ENCODE results near the gene AHCY. TPM values are rescaled to one million over a fixed set of nuclear protein-coding genes. Genes with fewer than 3 reads are reported as not detected.

The AHCY gene
- total RNA-seq, 1 donor from 2014 or later = 69.5 TPM

DNA sequence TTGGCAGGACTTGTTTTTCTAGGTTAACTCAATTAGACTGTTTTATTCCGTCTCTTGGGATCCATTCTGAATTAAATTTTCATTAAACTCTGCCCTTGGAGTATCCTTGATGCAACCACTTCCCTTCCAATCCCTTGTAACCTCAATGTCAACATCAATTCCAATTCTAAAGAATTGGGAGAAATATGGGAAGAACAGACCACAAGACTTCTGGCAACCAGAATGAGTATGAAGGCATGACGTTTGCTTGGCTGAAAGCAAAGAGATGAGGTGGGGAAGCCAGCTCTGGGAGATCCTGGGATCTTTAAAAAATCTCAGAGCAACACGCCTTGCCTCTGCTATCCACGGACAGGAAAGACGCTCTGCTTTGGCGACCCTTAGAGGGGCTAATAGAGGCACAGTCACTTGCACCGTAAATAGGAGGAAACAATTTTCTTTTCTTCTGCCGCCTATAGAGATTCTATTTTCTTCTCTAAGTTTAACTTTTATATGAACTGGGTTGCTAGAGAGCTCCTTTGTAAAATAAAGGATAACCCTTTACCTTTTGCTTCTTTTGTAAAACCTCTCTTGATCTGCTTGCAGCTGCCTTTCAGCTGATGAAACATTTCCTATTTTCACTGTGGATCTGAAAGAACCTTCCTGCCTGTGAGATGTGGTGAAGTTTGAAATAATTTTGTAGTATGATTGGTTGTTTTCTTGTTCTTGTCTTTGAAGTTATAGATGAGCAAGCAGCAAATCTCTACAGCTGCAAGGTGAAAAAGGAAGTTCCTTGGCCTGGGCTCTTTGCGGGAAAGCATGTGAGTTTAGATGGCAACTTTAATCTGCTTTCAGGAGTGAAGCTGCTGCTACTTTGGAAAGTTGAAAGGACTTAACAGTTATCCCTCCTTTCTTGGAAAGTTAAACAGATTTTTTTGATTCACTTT lies 62.2 kb downstream of the AHCY start, which contains the start of gene ASIP:
TSS of gene ASIP (plus strand) at position 731 of the 923 bp plus-strand sequence. CDS start 18,952 bp downstream, outside the sequence.
- intact Hi-C loops (cut with DNase I) = no loop called here
- DNase-seq (ENCODE audit: missing footprints) (no peak), ATAC-seq (no peak)

DNA sequence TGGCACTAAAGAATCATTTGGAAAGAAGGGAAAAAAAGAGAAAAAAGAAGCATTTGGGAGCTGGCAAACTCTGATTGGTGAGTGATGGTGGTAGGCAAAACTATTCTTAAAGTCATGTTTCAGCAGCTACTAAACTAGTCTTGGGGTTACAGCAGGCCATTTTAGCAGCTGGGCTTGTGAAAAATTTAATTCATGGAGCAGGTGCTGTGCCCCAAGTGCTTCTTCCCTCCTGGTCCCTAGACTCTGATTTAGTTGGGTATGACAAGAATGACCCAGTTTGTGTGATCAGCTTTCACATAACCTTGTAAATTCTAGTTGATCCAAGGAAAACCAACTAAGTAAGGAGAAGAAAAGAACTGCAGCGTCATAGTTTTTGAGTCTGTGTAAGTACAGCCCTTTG lies 63.0 kb downstream of the AHCY start:
- intact Hi-C loops (cut with DNase I) = no loop called here
- no peak for ATAC-seq
- no peak for DNase-seq (ENCODE audit: missing footprints)

DNA sequence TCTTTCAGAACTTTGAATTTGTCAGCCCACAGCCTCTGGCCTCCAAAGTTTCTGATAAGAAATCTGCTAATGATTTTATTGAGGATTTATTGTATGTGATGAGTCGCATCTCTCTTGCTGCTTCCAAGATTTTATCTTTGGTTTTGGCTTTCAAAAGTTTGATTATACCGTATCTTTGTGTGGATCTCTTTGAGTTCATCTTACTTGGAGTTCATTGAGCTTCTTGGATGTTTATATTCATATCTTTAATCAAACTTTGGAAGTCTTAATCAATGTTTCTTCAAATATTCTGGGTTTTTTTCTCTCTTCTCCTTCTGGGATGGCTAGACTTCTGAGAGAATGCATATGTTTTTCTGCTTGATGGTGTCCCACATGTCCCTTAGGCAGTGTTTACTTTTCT lies 65.2 kb downstream of the AHCY start:
- ATAC-seq (no peak), DNase-seq (ENCODE audit: missing footprints) (no peak)
- intact Hi-C loops (cut with DNase I) = no loop called here

DNA sequence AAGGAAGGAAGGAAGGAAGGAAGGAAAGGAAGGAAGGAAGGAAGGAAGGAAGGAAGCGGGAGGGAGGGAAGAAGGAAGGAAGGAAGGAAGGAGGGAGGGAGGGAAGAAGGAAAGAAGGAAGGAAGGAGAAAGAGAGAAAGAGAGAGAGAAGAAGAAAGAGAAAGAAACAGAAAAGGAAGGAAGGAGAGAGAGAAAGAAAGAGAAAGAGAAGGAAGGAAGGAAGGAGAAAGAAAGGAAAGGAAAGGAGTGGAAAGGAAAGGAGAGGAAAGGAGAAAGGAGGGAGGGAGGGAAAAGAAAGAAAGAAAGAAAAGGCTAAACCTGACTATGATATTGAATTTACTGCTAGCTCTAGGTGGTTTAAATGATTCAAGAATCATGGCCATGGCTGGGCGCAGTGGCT lies 67.3 kb downstream of the AHCY start:
- intact Hi-C loops (cut with DNase I) = no loop called here
- ATAC-seq = no peak
- no peak for DNase-seq (ENCODE audit: missing footprints)

DNA sequence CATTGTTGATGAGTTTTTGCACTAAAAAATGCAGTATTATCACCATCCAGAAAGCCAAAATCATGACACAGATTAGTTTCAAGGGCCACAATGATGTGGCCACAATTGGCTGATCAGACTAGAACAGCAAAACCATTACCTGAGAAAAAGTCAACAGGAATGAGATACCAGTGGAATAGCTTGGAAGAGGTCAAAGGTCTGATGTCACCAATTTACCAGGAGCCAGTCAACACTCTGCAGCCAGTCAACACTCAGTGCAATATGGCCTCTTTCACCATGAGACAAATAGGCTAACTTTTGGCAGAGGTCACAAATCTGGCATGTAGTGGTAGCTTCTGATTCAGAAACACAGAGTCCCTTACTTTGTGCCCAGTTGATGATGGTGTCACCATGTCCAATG lies 69.5 kb downstream of the AHCY start:
- intact Hi-C loops (cut with DNase I) = no loop called here
- ATAC-seq (no peak), DNase-seq (ENCODE audit: missing footprints) (no peak)

DNA sequence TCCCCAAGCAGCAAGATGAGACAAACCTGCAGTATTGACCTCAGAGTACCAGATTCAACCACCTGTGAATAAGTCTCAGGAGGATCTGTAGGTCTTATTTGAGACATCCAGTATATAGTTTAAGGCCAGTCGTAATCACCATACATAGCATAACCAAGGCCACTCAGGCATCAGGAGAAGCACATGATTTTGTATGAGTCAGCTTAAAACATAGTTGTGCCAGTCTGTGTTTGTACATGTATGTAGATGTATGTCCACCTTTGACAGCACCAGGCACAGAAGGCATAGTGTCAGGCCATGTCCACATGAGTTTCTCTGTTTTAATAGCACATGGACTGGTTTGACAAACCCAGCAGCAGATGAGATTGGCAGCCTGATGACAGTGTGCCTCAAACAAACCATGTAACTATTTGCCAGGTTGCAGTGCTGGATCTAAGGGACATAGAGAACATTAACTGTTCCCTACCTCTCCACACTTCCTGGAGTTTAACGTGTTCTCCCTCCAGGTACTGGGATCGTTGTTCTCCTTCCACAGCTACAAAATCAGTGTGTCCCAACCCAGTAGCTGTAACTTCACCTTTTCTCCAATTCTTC lies 70.6 kb downstream of the AHCY start:
- intact Hi-C loops (cut with DNase I) = no loop called here
- no peak for ATAC-seq
- DNase-seq (ENCODE audit: missing footprints) = no peak

DNA sequence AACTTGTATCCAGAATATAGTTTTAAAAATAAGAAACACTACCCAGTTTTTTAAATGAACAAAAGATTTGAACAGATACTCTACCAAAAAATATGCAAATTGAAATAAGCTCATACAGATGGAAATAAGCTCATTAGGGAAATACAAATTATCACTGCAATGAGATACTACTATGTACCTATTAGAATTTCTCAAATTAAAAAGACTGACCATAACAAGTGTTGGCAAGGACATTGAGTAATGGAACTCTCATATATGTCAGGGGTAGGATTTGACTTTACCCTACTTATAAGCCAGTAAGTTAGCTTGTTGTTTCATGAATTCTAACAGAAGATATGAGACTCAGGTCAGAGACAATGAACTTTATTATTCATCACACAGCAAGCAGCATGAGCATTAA lies 71.5 kb downstream of the AHCY start:
- intact Hi-C loops (cut with DNase I) = no loop called here
- ATAC-seq (no peak), DNase-seq (ENCODE audit: missing footprints) (no peak)

Other genes starting within 250 kb of the AHCY start
- 43.7 TPM for gene EIF2S2, start 191.1 kb downstream of the AHCY start, total RNA-seq
- gene ASIP, start 61.9 kb downstream of the AHCY start, total RNA-seq = 15.0 TPM
- gene ITCH, start 59.9 kb upstream of the AHCY start, total RNA-seq = 39.8 TPM
- 172 TPM for gene DYNLRB1, start 213.1 kb upstream of the AHCY start, total RNA-seq